HG03575 (cell line): ENCODE results near the gene ADCY9.

ENCODE experiments used
- ATAC-seq: cut with Tn5 transposase; IDR thresholded peaks from one replicate; pipeline ENCODE4 v1.9.1; 2021; ENCODE audit not compliant: unreplicated experiment, insufficient number of reproducible peaks, low FRiP score; ENCODE audit errors: extremely low read depth

ADCY9 gene

GRCh38 chr16:4131621-4132020 is 15.4 kb upstream of the ADCY9 start:
- ATAC-seq = no peak

GRCh38 chr16:4124535-4125294 is 8.5 kb upstream of the ADCY9 start:
- no peak for ATAC-seq

GRCh38 chr16:4123616-4124300 is 7.5 kb upstream of the ADCY9 start:
- ATAC-seq = no peak

GRCh38 chr16:4120176-4120575 is 3.9 kb upstream of the ADCY9 start:
- no peak for ATAC-seq

- no peak for ATAC-seq
Measured at GRCh38 chr16:4117250-4117578, 972 bp upstream of the ADCY9 start.

GRCh38 chr16:4115949-4116318 is 308 bp downstream of the ADCY9 start:
- no peak for ATAC-seq

- ATAC-seq = no peak
Measured at GRCh38 chr16:4115209-4115948, 863 bp downstream of the ADCY9 start.

GRCh38 chr16:4114257-4115208 is 1.7 kb downstream of the ADCY9 start:
- ATAC-seq = no peak

GRCh38 chr16:4113358-4114256 is 2.6 kb downstream of the ADCY9 start:
- ATAC-seq = no peak

- ATAC-seq = no peak
Measured at GRCh38 chr16:4111748-4112696, 4.2 kb downstream of the ADCY9 start.

GRCh38 chr16:4110680-4111079 is 5.6 kb downstream of the ADCY9 start:
- ATAC-seq = no peak

GRCh38 chr16:4110065-4110464 is 6.2 kb downstream of the ADCY9 start:
- no peak for ATAC-seq

GRCh38 chr16:4109250-4109736 is 6.9 kb downstream of the ADCY9 start:
- no peak for ATAC-seq

GRCh38 chr16:4106516-4106915 is 9.7 kb downstream of the ADCY9 start:
- no peak for ATAC-seq

- ATAC-seq = no peak
Measured at GRCh38 chr16:4105848-4106247, 10.4 kb downstream of the ADCY9 start.

- no peak for ATAC-seq
Measured at GRCh38 chr16:4103745-4104144, 12.5 kb downstream of the ADCY9 start.
